ENCODE data around the gene COL5A1. TPM values are rescaled to one million over a fixed set of nuclear protein-coding genes. Genes with fewer than 3 reads are reported as not detected.

Gene COL5A1
- total RNA-seq, 1 donor from 2014 or later, result 87.7 TPM

DNA sequence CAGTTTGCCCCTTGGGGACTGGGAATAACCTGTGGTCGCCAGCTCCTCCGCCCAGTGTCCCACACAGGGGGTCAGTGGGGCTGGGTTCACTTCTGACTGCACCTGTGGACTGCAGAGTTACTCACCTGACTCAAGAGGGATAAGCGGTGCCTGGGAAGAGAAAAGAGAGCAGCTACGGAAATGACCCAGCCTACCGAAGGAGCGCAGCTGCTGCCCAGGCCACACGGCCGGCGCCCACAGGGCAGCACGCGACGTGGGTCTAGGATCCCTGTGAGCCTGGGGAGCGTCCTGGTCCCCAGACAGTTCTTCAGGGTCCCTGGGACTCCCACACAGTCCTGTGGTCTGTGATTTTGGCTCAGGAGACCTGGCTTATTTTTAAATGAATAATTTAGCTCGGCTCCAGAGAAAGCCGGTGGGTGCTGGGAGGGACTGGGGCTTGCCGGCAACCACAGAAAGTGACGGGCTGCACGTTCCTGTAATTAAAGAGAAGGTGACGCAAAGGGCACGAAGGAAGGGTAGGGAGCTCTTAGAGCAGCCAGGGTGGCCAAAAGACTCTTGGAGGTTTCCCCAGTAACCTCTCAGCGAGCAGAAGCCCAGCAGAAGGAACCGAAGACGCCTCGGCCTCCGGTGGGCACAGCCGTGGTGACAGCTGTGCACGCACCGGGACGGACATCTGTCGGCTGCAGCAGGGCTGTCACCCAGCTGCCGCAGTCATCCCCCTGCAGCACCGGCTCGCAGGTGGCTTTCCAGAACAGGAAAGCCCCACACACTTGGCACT, 141.5 kb downstream of the COL5A1 start:
- no peak for DNase-seq (ENCODE audit: low read depth)
- TF ChIP-seq, protein P1, sequence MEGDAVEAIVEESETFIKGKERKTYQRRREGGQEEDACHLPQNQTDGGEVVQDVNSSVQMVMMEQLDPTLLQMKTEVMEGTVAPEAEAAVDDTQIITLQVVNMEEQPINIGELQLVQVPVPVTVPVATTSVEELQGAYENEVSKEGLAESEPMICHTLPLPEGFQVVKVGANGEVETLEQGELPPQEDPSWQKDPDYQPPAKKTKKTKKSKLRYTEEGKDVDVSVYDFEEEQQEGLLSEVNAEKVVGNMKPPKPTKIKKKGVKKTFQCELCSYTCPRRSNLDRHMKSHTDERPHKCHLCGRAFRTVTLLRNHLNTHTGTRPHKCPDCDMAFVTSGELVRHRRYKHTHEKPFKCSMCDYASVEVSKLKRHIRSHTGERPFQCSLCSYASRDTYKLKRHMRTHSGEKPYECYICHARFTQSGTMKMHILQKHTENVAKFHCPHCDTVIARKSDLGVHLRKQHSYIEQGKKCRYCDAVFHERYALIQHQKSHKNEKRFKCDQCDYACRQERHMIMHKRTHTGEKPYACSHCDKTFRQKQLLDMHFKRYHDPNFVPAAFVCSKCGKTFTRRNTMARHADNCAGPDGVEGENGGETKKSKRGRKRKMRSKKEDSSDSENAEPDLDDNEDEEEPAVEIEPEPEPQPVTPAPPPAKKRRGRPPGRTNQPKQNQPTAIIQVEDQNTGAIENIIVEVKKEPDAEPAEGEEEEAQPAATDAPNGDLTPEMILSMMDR (IDR thresholded peaks at IDR 0.05; ENCODE audit: insufficient read depth, low read length, poor library complexity, severe bottlenecking), result no peak
- no peaks in the 10 kb centered on the region for H3K27me3 ChIP-seq (ENCODE audit: control insufficient read depth, insufficient read depth, low read length)
- H3K4me3 ChIP-seq (ENCODE audit: low read depth, low read length), result no peak overlapping the region
- H3K36me3 ChIP-seq (ENCODE audit: control insufficient read depth, insufficient read depth, low read length), result no peaks in the 10 kb centered on the region

DNA sequence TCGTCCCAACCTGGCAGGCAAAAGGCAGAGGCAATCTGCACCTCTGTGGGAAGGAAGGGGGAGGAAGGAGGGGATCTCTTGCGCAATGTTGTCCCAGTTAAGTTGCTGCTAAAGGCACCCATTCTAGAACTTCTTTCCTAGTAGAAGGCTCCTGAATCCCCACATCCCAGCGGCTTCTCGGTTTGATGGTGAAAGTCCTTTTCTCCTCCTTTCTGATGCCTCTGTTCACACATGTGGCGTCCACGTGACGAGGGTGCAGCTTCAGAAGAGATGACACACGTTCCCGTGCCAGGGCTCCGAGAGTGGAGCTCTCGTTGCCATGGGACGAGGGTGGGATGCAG, 142.1 kb downstream of the COL5A1 start:
- no peaks in the 10 kb centered on the region for H3K27me3 ChIP-seq (ENCODE audit: control insufficient read depth, insufficient read depth, low read length)
- DNase-seq (ENCODE audit: low read depth), result no peak
- no peak overlapping the region for H3K4me3 ChIP-seq (ENCODE audit: low read depth, low read length)
- TF ChIP-seq, protein P1 (IDR thresholded peaks at IDR 0.05; ENCODE audit: insufficient read depth, low read length, poor library complexity, severe bottlenecking), result no peak
- H3K36me3 ChIP-seq (ENCODE audit: control insufficient read depth, insufficient read depth, low read length), result no peaks in the 10 kb centered on the region

DNA sequence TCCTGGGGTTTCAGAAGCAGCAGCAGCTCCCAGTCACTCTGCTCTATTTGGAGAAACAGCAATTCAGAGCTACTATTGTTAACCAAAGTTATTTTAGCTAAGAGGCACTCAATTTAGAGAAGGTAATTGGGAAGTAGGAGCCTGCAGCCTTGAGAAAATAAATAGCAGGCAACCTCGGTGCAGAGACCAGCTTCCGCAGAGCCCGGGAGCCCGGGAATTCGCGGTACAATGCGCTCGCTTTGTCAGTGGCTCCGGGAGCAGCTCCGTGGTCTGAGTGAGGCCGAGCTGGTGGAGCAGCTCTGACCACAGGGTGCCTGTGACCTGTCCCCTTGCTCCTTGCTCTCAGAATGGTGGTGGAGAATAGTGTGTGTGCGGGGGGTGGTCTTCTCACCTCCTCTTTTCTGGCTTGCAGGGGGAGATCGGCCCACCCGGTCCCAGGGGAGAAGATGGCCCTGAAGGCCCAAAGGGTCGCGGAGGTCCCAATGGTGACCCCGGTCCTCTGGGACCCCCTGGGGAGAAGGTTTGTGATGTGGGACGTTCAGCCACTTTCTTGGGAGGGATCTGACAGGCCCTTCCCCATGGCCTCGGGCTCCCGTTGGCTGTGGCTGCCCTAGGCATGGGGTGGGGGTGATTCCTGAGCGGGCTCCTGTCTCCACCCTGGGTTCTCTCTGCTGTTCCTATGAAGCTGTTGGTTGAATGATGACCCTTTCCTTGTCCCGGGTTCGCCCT, 143.1 kb downstream of the COL5A1 start:
- TF ChIP-seq, protein P1 (IDR thresholded peaks at IDR 0.05; ENCODE audit: insufficient read depth, low read length, poor library complexity, severe bottlenecking), result no peak
- DNase-seq (ENCODE audit: low read depth), result no peak
- no peaks in the 10 kb centered on the region for H3K36me3 ChIP-seq (ENCODE audit: control insufficient read depth, insufficient read depth, low read length)
- no peaks in the 10 kb centered on the region for H3K27me3 ChIP-seq (ENCODE audit: control insufficient read depth, insufficient read depth, low read length)
- H3K4me3 ChIP-seq (ENCODE audit: low read depth, low read length), result no peak overlapping the region

DNA sequence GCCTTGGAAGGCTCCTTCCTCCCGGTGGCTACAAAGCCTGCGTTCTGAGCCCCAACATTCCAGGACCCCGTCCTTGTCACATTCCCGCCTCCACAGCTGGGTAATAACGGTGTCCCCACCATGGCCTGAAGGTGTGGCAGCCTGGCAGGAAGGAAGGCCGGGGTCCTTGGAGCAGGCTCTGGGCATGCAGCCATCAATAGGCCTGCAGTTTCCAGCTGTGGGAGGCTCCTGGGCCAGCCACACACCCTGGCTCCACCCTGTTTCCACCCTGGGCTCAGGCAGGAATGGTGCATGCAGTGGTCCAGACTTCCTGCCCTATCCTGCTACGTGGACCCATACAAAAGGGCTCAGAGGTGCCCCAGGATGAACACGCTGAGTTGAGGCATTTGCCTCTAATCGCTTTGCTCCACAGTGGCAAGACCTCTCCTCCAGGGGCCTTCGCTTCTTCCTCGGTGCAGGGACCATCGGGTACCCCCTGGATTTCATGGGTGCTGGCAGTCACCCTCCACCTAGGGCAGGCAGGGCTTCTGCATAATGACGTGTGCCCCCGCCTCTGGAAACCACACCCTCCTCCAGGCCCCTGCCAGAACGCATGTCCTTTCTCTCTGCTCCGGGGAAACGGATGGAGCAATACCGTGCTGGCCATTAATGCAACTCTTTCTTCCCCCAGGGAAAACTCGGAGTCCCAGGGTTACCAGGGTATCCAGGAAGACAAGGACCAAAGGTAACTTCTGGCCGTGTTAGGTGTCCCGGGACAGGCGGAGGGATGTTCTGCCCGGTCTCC, 143.9 kb downstream of the COL5A1 start:
- TF ChIP-seq, protein P1 (IDR thresholded peaks at IDR 0.05; ENCODE audit: insufficient read depth, low read length, poor library complexity, severe bottlenecking), result no peak
- no peaks in the 10 kb centered on the region for H3K36me3 ChIP-seq (ENCODE audit: control insufficient read depth, insufficient read depth, low read length)
- DNase-seq (ENCODE audit: low read depth), result no peak
- H3K4me3 ChIP-seq (ENCODE audit: low read depth, low read length), result no peak overlapping the region
- H3K27me3 ChIP-seq (ENCODE audit: control insufficient read depth, insufficient read depth, low read length), result no peaks in the 10 kb centered on the region

DNA sequence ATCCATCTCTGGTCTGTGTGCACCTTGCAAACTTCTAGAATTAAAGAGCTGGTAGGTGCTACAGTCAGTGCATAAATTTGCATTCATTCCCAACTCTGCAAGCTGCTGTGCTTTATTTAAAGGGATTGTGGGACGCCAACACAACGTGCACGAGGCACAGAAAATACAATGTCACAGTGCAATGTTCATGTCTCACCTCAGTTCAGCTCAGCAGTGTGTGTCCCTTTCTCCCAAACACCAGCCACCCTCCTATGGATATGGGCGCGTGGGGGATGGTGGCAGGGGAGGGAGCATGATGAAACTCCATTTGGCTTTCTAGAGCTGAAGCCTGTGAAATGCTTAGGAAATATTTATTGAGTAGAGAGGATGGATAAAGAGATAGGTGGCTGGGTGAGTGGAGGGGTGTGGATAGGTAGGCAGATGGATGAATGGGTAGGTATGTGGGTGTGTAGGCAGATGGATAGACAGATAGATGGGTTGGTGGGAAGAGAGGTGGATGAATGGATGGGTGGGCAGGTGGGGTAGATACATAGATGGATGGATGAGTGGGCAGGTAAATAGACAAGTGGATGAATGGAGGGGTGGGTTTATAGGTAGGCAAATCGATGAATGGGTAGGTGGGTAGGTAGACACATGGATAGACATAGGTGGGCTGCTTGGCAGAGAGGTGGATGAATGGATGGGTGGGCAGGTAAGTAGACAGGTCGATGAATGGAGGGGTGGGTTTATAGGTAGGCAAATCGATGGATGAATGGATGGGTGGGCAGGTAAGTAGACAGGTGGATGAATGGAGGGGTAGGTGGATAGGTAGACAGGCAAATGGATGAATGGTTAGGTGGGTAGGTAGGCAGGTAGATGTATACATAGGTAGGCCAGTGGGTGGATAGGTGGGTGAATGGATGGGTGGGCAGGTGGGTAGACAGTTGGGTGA, 146.3 kb downstream of the COL5A1 start:
- TF ChIP-seq, protein P1 (IDR thresholded peaks at IDR 0.05; ENCODE audit: insufficient read depth, low read length, poor library complexity, severe bottlenecking), result no peak
- H3K4me3 ChIP-seq (ENCODE audit: low read depth, low read length), result no peak overlapping the region
- H3K36me3 ChIP-seq (ENCODE audit: control insufficient read depth, insufficient read depth, low read length), result no peaks in the 10 kb centered on the region
- H3K27me3 ChIP-seq (ENCODE audit: control insufficient read depth, insufficient read depth, low read length), result no peaks in the 10 kb centered on the region
- no peak for DNase-seq (ENCODE audit: low read depth)

All from kidney epithelial cell (primary cell).